PFSK-1 (cell line): ENCODE data around the gene AASDH.

Experiments
- FOXP2 ChIP-seq: optimal IDR thresholded peaks from 2 replicates; pipeline ENCODE3; 2011; ENCODE audit warnings: borderline replicate concordance, control low read depth, inconsistent platforms; ENCODE audit not compliant: insufficient read depth; ENCODE audit errors: extremely low read length, extremely low read depth
- POLR2AphosphoS5 ChIP-seq: IDR thresholded peaks from 2 replicates; pipeline ENCODE4 v1.6.1; 2012; ENCODE audit warnings: low read depth, mild to moderate bottlenecking, control low read depth, low read length, moderate library complexity
- REST ChIP-seq, 2 experiments: IDR thresholded peaks; 2 replicates each; pipeline versions ENCODE4 v1.6.1 to v1.8.0; 2011 to 2012; ENCODE audit warnings: low read depth in 2 of 2, low read length in 2 of 2, control low read depth in 1 of 2, inconsistent platforms in 1 of 2, mild to moderate bottlenecking in 1 of 2, moderate library complexity in 1 of 2; ENCODE audit not compliant: insufficient read depth in 1 of 2
- SIN3A ChIP-seq: IDR thresholded peaks from 2 replicates; pipeline ENCODE4 v1.6.1; 2012; ENCODE audit warnings: mild to moderate bottlenecking, low read length, moderate library complexity, borderline replicate concordance; ENCODE audit not compliant: insufficient read depth
- TAF1 ChIP-seq: IDR thresholded peaks from 2 replicates; pipeline ENCODE4 v1.6.1; 2012; ENCODE audit warnings: low read length, control low read depth, borderline replicate concordance; ENCODE audit not compliant: insufficient read depth

AASDH gene

GRCh38 chr4:56323327-56323726 lies 64.0 kb downstream of the AASDH start:
- TF ChIP-seq POLR2AphosphoS5: no peak
- no peak for TF ChIP-seq SIN3A
- TF ChIP-seq REST (IDR thresholded peaks at IDR 0.05; ENCODE audit: insufficient read depth in 1 of 2, low read depth in 2 of 2, low read length in 2 of 2): no peak
- TF ChIP-seq TAF1: no peak
- TF ChIP-seq FOXP2: no peak

DNA sequence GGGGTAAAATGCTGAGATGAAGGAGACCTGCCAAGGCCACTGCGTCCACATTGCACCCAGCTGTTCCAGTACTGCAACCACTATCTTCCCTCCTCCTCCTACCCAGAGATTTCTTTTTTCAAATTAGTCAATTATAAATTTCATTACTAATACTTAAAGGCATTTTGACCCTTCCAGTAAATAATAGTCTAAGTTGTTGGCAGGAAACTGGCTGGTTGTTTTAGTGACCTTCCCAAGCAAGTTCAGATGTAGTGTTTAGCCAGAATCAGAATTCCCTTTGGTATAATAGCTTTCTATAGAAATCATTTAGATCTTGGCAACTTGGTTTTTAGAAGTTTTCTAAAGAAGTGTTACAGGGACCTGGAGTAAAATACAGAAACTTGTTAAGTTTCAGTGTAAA lies 66.0 kb downstream of the AASDH start:
- TF ChIP-seq TAF1: no peak
- no peak for TF ChIP-seq FOXP2
- TF ChIP-seq REST (IDR thresholded peaks at IDR 0.05; ENCODE audit: insufficient read depth in 1 of 2, low read depth in 2 of 2, low read length in 2 of 2): no peak
- no peak for TF ChIP-seq SIN3A
- TF ChIP-seq POLR2AphosphoS5: no peak

- TF ChIP-seq REST (IDR thresholded peaks at IDR 0.05; ENCODE audit: insufficient read depth in 1 of 2, low read depth in 2 of 2, low read length in 2 of 2) (no peak), TAF1 (no peak), FOXP2 (no peak), POLR2AphosphoS5 (no peak), SIN3A (no peak)
Measured at GRCh38 chr4:56320293-56320692, 67.0 kb downstream of the AASDH start.

DNA sequence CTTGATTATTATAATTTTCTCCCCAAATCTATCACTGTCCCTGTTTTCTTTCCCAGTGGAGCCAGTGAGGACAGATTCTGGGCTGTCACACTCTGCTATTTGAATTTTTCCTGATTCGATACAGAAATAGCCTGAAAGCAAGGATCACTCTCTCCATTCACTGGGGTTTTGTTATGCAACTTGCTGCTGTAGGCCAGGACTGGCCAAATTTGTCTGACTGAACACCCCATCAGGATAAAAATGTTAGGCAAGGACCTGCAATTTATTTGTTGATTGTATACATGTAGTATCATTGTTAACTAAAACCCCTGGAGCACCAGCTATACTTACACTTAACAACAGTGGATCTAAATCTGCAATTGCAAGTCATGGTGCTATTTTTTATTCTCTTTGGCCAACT lies 68.7 kb downstream of the AASDH start:
- TF ChIP-seq POLR2AphosphoS5: no peak
- no peak for TF ChIP-seq FOXP2
- no peak for TF ChIP-seq SIN3A
- no peak for TF ChIP-seq TAF1
- no peak for TF ChIP-seq REST (IDR thresholded peaks at IDR 0.05; ENCODE audit: insufficient read depth in 1 of 2, low read depth in 2 of 2, low read length in 2 of 2)

- TF ChIP-seq FOXP2 (no peak), POLR2AphosphoS5 (no peak), REST (IDR thresholded peaks at IDR 0.05; ENCODE audit: insufficient read depth in 1 of 2, low read depth in 2 of 2, low read length in 2 of 2) (no peak), SIN3A (no peak), TAF1 (no peak)
Measured at GRCh38 chr4:56317749-56318148, 69.5 kb downstream of the AASDH start.
